Measurements from ENCODE around the gene SLC9A3.

DNA sequence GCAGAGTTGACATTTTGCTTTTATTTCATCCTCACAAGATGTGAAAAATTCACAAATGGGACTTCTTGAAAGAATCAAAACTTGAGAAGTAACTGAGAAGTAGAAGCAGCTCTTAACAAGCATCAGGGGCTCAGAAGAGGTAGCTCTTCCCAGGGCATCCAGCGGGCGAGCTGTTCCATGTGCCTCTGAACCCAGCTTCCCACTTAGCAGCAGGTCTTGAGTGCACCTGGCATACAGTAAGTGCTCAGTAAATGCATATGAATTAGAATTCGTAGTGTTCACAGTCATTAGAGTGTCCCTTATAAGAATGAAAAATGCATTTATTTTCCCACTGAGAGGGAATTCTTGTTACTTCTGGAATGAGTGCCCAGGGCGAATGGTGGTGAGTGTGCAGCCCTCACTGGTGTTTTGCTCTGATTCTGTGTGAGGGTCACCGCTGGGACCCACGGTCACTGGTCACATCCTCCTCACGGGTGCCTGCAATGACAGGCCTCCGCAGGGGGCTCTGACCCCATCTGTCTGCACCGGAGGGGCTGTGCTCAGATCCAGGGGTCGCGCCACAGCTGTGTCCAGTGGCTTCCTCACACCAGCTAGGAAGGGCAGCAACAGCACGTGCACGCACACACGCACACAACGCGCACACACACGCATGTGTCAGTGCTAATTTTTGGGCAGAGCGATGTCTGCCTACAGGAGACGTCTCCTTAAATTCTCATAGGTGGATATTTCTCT, 54.3 kb downstream of the SLC9A3 start:
- TF ChIP-seq POLR2A (IDR thresholded peaks at IDR 0.05) = no peak
- TF ChIP-seq CTCF (IDR thresholded peaks at IDR 0.05) = no peak
- TF ChIP-seq EP300 (IDR thresholded peaks at IDR 0.05; ENCODE audit: low read depth) = no peak
- no peak for TF ChIP-seq POLR2AphosphoS5 (IDR thresholded peaks at IDR 0.05)

Data from transverse colon (tissue), 4 donors.